ENCODE data around the gene HOXC12. TPM values are rescaled to one million over a fixed set of nuclear protein-coding genes. Genes with fewer than 3 reads are reported as not detected.
A peak's percentile ranks its signal among the peaks of the same experiment; 100 is the strongest.

The HOXC12 gene
- total RNA-seq, 2 donors from 2014 or later, result not detected

DNA sequence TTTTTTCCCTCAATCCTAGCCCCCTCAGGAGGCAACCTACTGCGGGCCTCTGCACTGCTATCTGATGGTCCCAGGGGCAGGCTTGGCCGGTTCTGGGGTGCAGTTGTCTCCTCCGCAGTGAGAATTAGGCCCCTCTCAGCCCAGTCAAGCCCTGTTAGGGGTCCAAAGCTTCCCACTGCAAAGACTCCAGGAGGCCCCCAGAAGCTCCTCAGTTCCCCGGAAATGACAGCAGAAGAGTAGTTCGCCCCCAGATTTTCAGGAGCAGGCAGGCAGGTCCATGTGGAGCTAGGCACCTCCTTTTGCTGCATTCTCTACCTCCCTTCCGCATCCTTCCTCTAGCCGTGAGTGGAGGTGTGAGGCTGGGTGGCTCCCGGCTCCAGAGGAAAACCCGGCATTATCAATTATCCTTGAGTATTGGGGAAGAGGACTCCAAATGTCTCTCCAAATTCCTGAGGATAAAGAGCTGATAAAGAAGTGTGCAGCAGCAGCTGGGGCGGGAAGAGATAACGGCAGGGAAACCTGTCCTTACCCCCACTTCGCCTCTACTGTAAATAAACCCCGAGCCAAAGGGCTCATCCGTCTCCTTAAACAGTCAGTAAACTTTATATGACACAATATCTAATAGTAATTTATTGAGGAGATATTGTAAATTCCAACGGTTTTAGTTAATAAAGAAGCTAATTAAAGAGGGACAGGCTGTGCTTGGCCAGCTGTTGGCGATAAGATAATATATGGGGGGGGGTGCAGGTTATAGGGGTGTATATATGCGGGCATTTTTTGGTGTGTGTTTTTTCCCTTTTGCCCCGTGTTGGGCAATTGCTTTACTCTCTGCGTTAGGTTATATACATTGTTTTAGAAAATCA lies 641 bp upstream of the HOXC12 start:
- intact Hi-C loops (cut with DNase I), result no loop called here
- DNase-seq (no peak), ATAC-seq (no peak)

DNA sequence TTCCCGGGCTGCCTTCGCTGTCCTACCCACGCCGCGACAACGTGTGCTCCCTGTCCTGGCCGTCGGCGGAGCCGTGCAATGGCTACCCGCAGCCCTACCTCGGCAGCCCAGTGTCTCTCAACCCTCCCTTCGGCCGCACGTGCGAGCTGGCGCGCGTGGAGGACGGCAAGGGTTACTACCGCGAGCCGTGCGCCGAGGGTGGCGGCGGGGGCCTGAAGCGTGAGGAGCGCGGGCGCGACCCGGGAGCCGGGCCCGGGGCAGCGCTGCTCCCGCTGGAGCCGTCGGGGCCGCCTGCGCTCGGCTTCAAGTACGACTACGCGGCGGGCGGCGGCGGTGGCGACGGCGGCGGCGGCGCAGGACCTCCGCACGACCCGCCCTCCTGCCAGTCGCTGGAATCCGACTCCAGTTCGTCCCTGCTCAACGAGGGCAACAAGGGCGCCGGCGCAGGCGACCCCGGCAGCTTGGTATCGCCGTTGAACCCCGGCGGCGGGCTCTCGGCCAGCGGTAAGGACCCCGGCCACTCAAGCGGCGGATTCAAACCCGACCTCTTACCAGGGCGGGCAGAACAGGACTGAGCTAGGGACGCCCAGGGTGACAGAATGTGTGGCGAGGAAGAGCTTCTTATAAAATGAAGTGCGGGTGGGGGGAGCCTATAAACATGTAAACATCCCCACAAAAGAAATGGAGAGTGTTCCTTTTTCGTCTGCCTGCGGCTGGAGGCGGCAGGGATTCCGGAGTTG lies 503 bp downstream of the HOXC12 start:
- intact Hi-C loops (cut with DNase I), result no loop called here
- ATAC-seq (peak in 1 of 2 donors; percentile 9), DNase-seq (no peak)

DNA sequence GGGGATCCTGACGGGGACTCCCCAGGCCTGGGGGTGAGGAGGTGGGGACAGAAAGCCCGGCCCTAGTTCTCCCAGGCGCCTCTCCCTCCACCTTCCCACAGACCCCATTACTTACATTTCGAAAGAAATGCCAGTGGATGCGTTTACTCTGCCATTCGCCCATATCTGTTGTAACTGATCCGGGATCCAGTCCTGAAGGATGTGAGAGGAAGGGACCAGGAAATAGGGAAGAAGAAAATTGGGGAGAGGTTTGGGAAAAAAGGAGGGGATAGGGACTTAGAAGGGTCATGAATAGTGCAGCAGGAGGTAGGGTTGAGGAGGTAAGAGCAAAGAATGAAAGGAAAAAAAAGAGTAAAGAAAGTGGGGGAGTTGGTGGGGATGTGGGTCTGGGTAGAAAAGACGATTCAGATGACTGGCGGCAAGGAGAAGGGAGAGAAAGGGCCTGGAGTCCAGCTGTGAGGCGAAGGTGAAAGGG lies 1.1 kb downstream of the HOXC12 start:
- no peak for ATAC-seq
- intact Hi-C loops (cut with DNase I), result no loop called here
- no peak for DNase-seq

DNA sequence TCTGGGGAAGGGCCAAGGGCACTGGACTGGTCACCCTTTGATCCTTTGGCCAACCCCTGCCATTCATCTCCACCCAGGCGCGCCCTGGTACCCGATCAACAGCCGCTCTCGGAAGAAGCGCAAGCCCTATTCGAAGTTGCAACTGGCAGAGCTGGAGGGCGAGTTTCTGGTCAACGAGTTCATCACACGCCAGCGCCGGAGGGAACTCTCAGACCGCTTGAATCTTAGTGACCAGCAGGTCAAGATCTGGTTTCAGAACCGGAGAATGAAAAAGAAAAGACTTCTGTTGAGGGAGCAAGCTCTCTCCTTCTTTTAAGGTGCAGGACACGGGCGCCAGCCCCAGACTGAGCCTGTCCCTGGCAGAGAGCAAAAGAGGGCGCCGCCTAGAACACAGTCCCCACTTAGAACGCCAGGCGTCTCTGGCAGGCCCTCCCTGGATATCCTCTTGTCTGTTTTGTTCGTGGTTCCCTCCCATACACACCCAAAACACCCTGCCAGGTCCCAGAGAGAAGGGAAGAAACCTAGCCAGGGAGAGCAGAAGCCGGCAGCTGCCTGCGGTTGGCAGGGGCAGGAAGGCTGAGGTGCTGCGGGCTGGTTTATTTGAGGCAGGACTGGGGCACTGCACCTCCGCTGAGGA lies 1.7 kb downstream of the HOXC12 start:
- intact Hi-C loops (cut with DNase I), result no loop called here

DNA sequence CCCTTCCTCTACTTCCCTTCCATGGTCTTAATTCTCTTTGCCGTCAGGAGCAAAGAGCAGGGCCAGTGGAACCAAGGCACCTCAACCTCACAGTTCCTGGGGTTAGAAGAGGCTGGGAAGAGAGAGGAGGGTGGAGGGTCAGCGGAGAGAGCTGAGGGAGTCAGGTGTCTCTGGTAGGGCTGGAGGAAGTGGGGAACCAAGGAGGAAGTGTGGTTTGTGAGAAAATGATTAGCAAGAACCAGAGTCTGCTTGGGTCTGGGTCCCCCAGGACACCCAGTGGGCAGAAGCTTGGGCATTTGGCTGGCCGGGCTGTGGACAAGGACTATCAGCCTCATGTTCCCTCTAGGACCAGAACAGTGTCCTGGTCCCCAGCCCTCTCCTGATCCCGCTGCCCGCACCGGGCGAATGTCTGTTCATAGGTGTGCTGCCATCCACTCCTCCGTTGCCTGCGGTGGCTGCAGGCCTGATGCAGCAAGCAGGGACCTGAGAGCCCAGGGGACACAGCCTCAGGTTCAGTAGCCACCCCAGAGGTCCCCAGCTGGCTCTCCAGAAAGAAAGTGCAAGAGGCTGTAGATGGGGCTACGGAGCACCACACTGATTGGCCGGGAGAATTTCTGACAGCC lies 2.3 kb downstream of the HOXC12 start:
- no peak for ATAC-seq
- DNase-seq, result no peak

More for the DNA sequence above, 1.7 kb downstream of the HOXC12 start:
- ATAC-seq (no peak), DNase-seq (no peak)

DNA sequence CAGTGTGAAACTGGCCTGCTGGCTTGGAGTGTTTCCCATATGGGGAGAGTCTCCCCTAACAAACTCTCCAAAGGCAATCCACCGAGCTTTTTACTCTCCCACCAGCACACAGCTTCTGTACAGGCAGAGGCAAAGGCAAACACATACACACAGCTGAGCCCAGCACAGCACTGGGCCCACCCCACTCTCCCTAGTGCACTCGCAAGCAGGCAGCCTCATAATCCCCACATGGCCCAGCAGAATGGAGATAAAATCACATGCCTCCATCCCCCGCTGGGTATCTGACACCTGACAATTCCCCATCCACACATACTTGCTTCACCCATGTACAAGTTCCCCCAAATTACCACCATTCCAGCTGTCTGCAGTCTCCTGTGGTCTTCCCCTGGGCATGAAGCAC lies 3.4 kb downstream of the HOXC12 start:
- intact Hi-C loops (cut with DNase I), result no loop called here
- DNase-seq (no peak), ATAC-seq (no peak)

More for the DNA sequence above, 2.3 kb downstream of the HOXC12 start:
- intact Hi-C loops (cut with DNase I), result no loop called here

DNA sequence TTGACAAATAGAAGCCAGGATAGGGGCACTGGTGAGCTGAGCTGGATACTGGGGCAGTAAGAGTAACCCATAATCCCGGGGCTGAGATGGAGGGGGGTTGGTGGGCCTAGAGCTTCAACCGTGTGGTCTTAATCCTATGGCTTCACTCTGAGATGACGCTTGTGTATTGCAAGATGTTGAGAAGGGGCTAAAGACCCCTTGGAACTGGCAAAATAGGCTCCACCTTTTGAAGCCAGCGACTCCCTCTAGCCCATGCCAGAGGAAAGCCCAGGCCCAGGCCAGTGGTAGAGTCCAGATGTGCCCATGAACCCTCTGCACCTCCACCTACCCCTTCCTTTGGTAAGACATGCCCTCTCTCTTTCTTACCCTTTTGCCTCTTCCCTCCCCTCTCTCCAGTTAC lies 4.6 kb downstream of the HOXC12 start:
- DNase-seq (no peak), ATAC-seq (no peak)
- intact Hi-C loops (cut with DNase I), result no loop called here

DNA sequence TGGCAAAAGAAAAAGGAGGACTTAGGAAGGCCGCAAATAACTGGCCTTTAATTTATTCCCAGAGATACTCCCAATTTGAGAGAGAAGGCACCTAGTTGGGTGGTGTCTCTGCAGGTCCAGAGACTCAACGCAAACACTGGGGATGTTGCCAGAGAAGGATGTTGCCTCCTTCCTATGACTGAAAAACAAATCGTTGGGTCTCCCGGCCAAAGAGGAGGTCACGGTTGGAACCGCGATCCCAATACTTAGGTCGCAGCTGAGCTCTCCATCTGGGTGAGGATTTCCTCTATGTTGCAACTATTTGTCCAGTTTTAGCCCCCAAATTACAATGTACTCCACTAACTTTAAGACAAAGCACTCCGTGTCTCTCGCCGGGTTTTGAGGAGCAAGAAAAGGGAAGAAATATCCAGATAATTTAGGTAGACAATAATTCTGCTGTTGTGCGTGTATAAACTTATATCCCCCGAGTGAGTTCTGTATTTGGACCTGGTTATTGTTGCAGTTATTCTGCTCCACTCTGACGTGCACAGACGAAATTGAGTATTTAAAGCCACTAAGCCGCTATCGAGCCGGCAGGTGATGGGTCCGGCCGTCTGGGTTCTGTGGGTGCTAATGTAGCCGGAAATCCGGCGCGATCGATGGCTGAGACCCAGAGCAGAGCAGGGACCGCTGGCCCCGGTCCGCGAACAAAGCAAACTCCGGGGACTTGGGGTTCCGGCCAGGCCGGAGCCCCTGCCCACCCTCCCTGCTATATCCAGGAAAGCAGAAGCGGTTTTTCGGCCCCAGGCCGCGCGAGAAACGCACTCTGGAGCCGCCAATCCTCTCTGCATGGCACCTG lies 5.7 kb downstream of the HOXC12 start:
- ATAC-seq (no peak), DNase-seq (no peak)
- intact Hi-C loops (cut with DNase I), result no loop called here

DNA sequence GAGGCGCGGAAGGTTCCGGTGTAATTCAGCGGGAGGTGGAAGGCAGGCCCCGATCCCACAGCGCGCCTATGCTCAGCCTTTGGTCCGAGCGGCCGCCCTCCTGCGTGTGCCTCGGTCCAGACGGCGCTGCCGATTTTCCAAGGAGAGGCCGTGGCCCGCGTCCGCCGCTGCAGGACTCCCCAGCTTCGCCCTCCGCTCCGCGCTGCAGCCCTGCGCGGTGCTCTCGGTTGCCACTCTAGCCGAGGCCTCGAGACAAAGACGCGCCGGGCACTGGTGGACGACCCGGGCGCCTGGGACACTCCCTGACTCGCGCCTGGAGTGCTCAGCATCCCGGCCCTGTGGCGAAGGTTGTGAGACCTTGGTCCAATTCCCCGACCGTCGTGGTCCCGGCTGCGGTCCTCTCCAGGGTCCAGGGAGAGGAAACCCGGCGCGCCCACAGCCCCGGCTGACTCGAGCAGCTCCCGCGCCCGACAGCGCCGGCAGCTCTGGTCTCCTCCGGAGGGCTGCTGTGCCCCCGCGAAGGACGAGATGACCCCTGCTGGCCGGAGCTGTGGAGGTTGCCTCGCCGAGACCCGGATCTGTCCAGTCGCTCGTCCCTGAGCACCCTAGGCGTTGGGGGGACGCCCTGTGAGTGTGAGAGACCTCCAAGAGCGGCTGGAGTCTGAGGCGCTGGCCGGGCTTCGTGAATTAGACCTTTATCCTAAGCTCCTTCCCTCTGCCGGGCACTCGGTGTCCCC lies 6.5 kb downstream of the HOXC12 start:
- intact Hi-C loops (cut with DNase I), result no loop called here
- ATAC-seq, result no peak

DNA sequence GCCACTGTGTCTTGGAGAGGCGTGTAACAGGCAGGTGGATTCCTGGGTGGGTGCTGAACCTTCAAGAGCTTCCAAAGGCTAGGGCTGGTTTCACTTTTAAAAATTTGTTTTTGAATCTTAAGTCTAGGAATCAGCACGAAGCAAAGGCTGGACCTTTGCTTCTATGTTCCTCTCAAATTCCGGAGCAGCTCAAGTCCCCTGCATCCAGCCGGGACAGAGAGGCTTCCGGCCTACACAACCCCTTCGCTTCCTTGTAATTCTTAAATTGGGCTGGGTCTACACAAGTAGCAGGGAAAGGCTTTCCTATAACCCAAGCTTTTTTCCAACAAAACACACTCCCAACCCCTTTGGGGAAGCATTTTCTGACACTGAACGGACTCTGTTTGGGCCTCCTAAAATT lies 8.3 kb downstream of the HOXC12 start:
- DNase-seq (no peak), ATAC-seq (no peak)
- intact Hi-C loops (cut with DNase I), result no loop called here

More for the DNA sequence above, 6.5 kb downstream of the HOXC12 start:
- no peak for DNase-seq

DNA sequence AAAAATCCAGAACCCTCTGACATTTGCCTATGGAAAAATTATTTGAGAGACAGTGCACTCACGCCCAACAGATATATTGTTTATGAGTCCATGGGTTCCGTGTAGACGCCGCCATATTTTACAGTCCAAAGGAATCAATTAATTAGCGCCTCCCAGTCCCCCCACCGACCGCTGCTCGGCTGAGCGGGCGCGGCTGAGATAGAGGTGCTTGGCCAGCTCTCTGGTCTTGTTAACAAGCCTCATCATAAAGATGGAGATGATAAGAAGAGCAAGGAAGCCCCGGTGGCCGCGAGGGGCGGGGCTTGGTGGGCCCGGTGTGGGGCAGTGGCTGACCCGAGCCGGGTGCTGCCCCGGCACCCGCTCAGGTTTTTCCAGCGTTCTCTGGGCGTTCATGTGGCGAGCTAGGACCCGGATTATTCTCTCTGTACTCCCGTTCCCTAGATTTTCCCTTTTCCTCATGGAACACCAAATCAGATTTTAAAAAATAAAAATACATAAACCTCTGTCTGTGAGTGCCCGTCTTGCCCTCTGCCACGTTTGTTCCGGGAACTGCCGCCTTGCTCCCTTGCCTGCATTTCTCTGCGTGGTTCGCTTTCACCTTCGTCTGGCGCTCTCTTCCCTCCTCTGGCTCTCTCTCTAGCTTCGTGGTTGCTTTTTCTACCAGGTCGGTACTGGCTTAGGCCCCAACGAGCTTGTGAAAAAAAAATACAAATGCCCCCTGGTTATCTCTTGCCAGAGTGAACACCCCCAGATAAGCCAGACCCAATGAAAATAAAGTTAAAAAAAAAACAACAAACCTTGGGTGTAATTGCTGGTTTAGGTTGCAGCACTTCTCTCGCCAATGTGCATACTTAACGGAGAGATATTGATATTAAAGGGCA lies 9.0 kb downstream of the HOXC12 start:
- ATAC-seq (no peak), DNase-seq (no peak)
- intact Hi-C loops (cut with DNase I), result no loop called here

DNA sequence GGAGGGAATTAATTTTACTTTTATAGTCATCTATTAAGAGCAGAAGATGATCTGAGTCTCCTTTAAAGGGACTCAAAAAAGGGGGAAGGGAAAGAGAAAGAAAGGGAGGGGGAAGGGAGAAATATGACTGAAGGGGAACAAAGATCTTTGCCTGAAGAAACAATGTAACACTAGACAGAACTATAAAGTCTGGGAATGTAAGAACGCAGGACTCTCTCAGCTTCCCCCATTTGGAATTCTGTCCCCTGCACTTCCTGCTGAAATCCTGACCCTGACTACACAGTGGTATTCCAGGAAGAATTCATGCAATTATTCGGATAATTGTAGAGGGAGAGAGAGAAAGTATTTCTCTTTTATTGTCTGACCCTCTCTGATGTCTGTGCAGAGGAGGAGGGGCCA lies 9.6 kb downstream of the HOXC12 start:
- intact Hi-C loops (cut with DNase I), result no loop called here
- no peak for DNase-seq
- ATAC-seq, result no peak

DNA sequence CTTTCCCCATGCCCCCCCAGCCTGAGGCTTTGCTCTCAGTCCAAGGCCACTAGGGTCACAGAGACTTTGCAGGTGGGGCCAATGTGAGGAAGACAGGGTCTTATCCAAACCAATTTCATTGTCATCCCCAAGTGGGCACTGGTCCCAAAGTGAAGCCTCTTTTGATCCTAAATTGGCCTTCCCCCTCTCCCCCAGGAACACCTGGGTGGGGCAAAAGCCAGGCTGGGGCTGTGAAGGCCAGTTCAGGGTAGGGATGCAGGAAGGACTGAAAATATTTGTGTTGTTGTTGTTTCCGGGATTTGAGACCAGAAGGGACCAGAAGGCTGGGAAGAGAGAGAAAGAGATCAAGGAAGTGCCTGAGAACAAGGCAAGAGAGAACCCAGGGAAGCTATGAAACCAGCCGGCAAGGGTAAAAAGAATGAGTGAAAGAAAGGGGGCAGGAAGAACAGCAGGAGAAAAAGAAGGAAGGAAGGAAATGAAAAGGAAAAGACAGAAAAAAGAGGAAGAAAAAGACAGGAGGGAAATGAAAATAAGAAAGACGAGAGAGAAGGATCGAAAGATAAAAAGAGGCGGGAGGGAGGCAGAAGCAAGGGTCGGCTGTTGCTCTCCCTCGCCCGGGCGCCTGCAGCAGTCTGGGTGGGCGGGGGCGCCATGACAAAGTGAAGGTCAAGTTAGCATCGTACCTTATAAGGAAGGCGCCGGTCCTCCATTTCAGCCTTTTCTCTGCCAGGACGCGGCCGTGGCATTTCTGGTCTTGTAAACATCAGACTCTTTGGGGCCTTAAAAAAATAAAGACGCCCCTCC lies 10.8 kb downstream of the HOXC12 start:
- intact Hi-C loops (cut with DNase I), result no loop called here
- DNase-seq (no peak), ATAC-seq (no peak)

DNA sequence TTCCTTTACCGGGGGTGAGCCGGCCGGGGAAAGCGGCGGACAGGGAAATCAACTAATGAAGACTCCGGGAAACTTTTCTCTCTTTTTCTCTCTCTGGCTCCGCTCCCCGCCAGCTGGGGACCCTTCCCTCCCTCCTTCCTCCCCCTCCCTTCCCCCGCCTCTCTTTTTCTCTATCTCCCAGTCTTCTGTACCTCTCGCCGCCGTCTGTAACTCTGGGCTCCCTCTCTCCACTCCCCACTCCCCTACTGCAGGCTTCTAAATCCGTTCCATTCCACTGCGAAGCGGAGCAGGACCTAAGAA lies 11.3 kb downstream of the HOXC12 start:
- ATAC-seq (no peak), DNase-seq (no peak)
- intact Hi-C loops (cut with DNase I), result no loop called here

DNA sequence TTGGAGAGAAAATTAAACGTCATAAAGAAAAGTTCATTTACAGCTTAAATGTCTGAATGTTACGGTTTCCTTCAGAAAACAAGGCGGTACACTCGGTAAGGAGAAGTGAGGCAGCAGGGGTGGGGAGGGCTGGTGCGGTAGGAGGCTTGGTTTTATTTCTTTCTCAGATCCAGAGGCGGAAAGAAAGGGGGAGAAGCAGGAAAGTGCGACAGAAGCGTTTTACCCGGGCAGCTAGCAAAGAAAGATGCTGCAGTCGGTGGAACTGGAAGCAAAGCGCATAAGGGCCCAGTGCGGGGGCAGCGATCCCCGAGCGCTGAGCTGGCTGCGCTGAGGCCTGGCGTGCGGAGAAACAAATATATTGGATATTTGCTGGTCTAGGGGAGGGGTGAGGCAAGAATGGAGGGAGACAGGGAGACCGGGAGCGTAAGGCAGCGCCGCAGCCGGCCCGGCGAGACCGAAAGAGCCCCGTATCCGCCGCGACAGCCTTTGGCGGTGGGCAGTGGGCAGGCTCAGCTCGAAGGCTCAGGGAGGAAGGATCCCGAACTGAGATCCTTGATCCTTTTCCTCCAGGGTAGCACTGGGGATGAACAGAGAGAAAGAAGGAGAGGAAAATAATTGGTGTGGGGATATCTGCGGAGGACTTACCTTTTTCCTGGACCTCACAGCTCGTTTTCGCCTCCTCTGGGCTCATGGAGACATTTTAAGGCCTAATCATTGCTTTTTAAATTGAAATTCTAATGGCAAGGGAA lies 11.9 kb downstream of the HOXC12 start:
- ATAC-seq (no peak), DNase-seq (no peak)
- intact Hi-C loops (cut with DNase I), result no loop called here

DNA sequence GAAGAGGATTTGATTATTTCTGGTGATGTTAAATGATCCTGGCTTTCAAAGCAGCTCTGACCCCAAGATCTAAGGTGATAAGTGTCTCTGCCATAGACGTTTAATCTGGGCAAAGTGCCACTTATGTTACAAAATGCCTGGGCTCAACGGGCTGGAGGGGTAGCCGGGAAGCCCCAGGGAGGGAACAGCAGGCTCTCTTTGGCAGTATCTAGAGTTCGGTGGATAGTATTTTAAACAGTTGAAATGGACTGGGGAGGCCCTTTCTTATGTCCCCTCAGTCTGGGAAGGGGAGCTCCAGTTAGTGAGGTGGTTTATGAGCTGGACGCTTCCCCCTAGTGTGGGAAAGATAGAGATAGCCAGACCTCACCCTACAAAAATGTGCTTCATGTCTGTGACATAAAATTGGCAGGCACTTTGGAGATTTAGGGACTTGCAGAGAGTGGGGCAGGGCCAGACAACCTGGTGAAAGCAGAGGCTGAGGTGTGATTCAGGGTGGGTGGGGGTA lies 12.8 kb downstream of the HOXC12 start:
- intact Hi-C loops (cut with DNase I), result no loop called here
- DNase-seq, result no peak
- ATAC-seq, result no peak

Measured in left cardiac atrium (tissue), 4 donors.